HG03520 (cell line): ENCODE data around the gene ONECUT3.

Experiments used
- ATAC-seq: cut with Tn5 transposase; IDR thresholded peaks from one replicate; pipeline ENCODE4 v1.9.1; 2021; ENCODE audit warnings: mild to moderate bottlenecking, moderate library complexity; ENCODE audit not compliant: unreplicated experiment

ONECUT3 gene

DNA sequence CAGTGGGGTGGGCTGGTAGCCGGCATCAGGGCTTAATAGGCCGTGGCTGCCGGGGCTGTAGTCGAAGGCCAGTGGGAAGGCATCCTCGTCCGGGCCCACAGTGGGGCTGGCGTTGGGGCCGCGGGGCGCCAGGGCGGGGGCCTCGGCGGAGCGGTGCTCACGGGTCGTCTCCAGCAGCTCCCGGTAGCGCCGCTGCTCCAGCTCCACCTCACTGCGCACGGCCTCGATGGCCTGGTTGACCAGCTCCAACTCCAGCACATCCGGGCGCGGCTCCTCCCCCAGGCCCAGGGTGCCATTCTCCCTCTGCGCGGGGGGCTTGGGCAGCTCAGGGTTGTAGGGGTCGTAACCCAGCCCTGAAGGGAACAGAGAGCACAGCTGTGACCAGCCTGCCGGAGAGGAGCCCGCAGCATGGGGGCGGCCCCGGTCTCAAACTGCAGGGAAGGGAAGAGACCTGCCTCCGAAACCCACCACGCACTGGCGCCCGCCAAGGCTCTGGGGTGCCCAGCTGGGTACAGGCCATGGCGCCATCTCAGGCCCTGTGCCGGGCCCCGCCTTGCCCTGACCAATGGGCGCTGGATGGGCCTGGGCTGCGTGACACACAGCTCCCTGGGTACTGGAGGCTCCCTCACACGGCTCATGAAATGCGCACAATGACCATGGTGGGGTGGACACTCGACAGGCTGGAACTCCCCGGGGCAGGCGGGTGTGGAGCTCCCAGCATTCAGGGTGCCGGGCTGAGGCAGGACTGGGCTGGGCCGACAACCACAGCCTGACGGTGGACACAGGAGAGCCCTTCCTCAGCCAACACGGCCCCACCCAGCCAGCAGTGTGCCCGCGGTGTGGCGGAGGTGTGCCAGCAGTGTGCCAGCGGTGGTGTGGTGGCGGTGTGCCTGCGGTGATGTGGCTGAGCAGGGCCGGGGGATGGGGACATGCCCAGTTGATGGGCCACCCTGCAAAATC is 75.3 kb downstream of the ONECUT3 start:
- no peak for ATAC-seq

DNA sequence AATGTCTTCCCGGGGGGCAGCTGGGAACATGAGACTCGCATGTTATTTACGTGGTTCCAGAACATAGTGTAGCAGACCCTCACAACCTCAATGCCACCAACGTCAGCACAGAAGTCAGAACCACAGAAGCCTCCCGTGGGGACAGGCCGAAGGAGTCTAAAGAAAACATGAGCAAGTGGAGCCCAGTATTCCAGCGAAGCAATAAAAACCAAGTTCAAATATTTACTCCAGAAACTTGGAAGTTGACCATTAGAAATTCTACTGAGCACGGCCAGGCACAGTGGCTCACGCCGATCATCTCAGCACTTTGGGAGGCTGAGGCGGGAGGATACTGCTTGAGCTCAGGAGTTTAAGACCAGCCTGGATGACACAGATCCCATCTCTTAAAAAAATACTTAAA is 76.7 kb downstream of the ONECUT3 start:
- no peak for ATAC-seq

DNA sequence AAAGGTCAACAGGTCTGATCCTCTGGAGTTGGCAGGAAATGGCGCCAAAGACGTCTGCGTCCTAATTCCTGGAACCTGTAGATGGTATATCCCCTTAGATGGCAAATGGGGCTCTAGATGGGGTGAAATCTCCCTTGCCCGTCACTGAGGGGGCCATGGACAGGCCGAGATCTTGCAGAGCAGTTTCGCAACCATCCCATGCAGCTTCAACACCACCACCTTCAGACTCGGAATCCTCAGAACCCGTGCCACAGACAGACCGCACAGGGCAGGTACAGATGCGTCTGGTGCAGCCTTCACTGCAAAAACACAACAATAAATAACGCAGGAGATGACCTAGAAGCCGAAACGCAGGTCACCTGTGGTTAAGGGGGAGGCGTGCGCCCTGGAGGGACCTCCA is 77.3 kb downstream of the ONECUT3 start:
- no peak for ATAC-seq
